MM.1S (cell line): Measurements from ENCODE around the gene ZNF827.

Source experiments
- CTCF ChIP-seq: fragments of 300-600 bp; sonication (generic); IDR thresholded peaks from 2 replicates; pipeline ENCODE4 v1.5.1; 2016; ENCODE audit warnings: antibody characterized with exemption, low read length, mixed read lengths
- EZH2 ChIP-seq: fragments of 300-600 bp; sonication (generic); optimal IDR thresholded peaks from 2 replicates; pipeline ENCODE3; 2017; ENCODE audit warnings: low read depth, mild to moderate bottlenecking, antibody characterized with exemption, low read length, mixed read lengths
- EZH2phosphoT487 ChIP-seq: fragments of 300-600 bp; sonication (generic); IDR thresholded peaks from 2 replicates; pipeline ENCODE4 v1.6.1; 2018; ENCODE audit warnings: antibody characterized with exemption, low read length

- no peak for TF ChIP-seq CTCF
- no peak for TF ChIP-seq EZH2
- TF ChIP-seq EZH2phosphoT487, result no peak
These were observed 113.4 kb downstream of the ZNF827 start for GRCh38 chr4:145825255-145825654.
